ENCODE data around the gene BCLAF1. TPM values are rescaled to one million over a fixed set of nuclear protein-coding genes. Genes with fewer than 3 reads are reported as not detected.

The BCLAF1 gene
- total RNA-seq, 1 experiment from 2014 or later, result 159 TPM

DNA sequence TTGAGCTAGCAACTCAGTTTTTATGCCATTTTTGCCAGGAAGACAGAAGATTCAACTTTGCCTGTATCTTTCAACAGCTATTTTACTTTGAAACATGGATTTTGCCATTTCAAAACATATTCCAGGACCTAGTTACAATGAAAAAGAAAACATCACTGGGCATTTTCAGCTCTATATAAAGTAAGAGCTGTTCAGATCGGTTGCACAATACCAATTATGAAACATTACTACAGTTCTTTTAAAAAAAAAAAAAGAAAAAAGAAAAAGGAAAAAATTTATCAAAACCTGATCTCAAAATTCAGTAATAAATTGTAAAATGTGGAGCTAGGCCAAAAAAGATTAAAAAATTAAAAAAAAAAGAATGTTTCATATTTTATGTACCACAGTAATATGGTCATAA is 15.6 kb downstream of the BCLAF1 start:
- H3K9me2 ChIP-seq (ENCODE audit: insufficient read depth), result no peaks in the 10 kb centered on the region
- no peak overlapping the region for H3K4me3 ChIP-seq (replicated peaks in 1 of 2; ENCODE audit: low read depth in 1 of 2, low read length in 2 of 2)
- H3K27me3 ChIP-seq (ENCODE audit: insufficient read depth, low read length), result no peaks in the 10 kb centered on the region
- no peak for ATAC-seq
- DNase-seq (ENCODE audit: low read depth, low spot score), result no peak
- ChIA-PET CTCF (no interaction called here), RAD21 (ENCODE audit: low non-redundant PET in 1 of 2, low total read pairs in 2 of 2, uncharacterized antibody in 2 of 2, unreplicated experiment in 2 of 2) (no interaction called here), POLR2A (interaction anchor here (1.5 kb wide), 1 partner anchor 15 kb away, joined by 5 read pairs; the partner anchor contains the start of gene BCLAF1)
- no peaks in the 10 kb centered on the region for H3K9me3 ChIP-seq (ENCODE audit: control insufficient read depth in 1 of 2, insufficient read depth in 1 of 2, low read depth in 1 of 2, low read length in 2 of 2)
- no peak overlapping the region for H2AFZ ChIP-seq (ENCODE audit: low read depth, low read length, poor library complexity, severe bottlenecking)
- H3K9ac ChIP-seq (ENCODE audit: low read length), result no peak overlapping the region
- intact Hi-C loops (cut with micrococcal nuclease), result no loop called here
- BruUV-seq (replicated peaks), result no TSS peak
- TF ChIP-seq SP1 (IDR thresholded peaks at IDR 0.05; ENCODE audit: low read depth), result no peak
- no peak for TF ChIP-seq ZNF274 (IDR thresholded peaks at IDR 0.05; ENCODE audit: low read depth, low read length)
- no peak overlapping the region for H3K4me2 ChIP-seq (ENCODE audit: low read length)
- H4K20me1 ChIP-seq (ENCODE audit: insufficient read depth), result peaks cover 46% of the 10 kb centered on the region
- no peaks in the 10 kb centered on the region for H3K4me1 ChIP-seq (ENCODE audit: control insufficient read depth in 1 of 2, insufficient read depth in 2 of 2, low read length in 2 of 2)
- H3K79me2 ChIP-seq (ENCODE audit: insufficient read depth, low read length), result peaks cover 97% of the 10 kb centered on the region
- H3K36me3 ChIP-seq (ENCODE audit: control insufficient read depth in 1 of 2, insufficient read depth in 2 of 2, low read length in 2 of 2), result peaks cover 69 to 75% of the 10 kb centered on the region in 2 experiments
- no peak overlapping the region for H3K27ac ChIP-seq (ENCODE audit: low read depth, low read length)

DNA sequence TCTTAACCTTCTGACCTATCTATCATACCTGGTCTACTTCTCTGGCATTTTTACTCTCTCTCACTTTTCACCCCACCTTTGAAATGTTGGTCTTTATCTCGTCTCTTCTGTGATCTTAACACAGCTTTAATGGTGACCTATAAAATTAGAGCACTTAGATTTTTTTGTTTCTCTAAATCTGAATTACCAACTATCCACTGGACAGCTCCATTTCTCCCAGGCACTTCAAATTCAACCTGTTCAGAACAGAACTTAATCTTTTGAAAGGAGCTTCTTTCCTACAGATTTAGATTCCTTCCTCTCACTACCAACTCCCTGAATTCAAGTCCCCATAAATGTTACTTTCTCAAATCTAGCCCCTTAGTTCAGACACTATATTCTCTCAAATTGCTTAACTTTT is 24.5 kb downstream of the BCLAF1 start:
- ATAC-seq (no peak), DNase-seq (ENCODE audit: low read depth, low spot score) (no peak)
- ChIA-PET CTCF (no interaction called here), POLR2A (no interaction called here), RAD21 (ENCODE audit: low non-redundant PET in 1 of 2, low total read pairs in 2 of 2, uncharacterized antibody in 2 of 2, unreplicated experiment in 2 of 2) (no interaction called here)
- Histone ChIP-seq H3K4me3 (replicated peaks in 1 of 2; ENCODE audit: low read depth in 1 of 2, low read length in 2 of 2) (no peak overlapping the region), H3K9ac (ENCODE audit: low read length) (no peak overlapping the region), H3K9me2 (ENCODE audit: insufficient read depth) (no peaks in the 10 kb centered on the region), H3K4me2 (ENCODE audit: low read length) (no peak overlapping the region), H4K20me1 (ENCODE audit: insufficient read depth) (peaks cover 77% of the 10 kb centered on the region), H3K27ac (ENCODE audit: low read depth, low read length) (no peak overlapping the region), H3K4me1 (ENCODE audit: control insufficient read depth in 1 of 2, insufficient read depth in 2 of 2, low read length in 2 of 2) (no peaks in the 10 kb centered on the region), H3K36me3 (ENCODE audit: control insufficient read depth in 1 of 2, insufficient read depth in 2 of 2, low read length in 2 of 2) (peaks cover 75 to 87% of the 10 kb centered on the region in 2 experiments), H3K27me3 (ENCODE audit: insufficient read depth, low read length) (no peaks in the 10 kb centered on the region), H2AFZ (ENCODE audit: low read depth, low read length, poor library complexity, severe bottlenecking) (no peak overlapping the region), H3K9me3 (ENCODE audit: control insufficient read depth in 1 of 2, insufficient read depth in 1 of 2, low read depth in 1 of 2, low read length in 2 of 2) (no peaks in the 10 kb centered on the region), H3K79me2 (ENCODE audit: insufficient read depth, low read length) (peaks cover 100% of the 10 kb centered on the region)
- TF ChIP-seq, protein P1, sequence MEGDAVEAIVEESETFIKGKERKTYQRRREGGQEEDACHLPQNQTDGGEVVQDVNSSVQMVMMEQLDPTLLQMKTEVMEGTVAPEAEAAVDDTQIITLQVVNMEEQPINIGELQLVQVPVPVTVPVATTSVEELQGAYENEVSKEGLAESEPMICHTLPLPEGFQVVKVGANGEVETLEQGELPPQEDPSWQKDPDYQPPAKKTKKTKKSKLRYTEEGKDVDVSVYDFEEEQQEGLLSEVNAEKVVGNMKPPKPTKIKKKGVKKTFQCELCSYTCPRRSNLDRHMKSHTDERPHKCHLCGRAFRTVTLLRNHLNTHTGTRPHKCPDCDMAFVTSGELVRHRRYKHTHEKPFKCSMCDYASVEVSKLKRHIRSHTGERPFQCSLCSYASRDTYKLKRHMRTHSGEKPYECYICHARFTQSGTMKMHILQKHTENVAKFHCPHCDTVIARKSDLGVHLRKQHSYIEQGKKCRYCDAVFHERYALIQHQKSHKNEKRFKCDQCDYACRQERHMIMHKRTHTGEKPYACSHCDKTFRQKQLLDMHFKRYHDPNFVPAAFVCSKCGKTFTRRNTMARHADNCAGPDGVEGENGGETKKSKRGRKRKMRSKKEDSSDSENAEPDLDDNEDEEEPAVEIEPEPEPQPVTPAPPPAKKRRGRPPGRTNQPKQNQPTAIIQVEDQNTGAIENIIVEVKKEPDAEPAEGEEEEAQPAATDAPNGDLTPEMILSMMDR (IDR thresholded peaks at IDR 0.05 in 2 of 3, conservative IDR thresholded peaks at IDR 0.05 in 1 of 3; ENCODE audit: borderline replicate concordance in 1 of 3, insufficient read depth in 1 of 3, low read depth in 2 of 3, low read length in 2 of 3), result no peak
- TF ChIP-seq POLR2A (IDR thresholded peaks at IDR 0.05; ENCODE audit: borderline replicate concordance, extremely low read depth, insufficient read depth, insufficient read length), result no peak
- no peak for TF ChIP-seq CBX3 (IDR thresholded peaks at IDR 0.05; ENCODE audit: low read depth)
- no peak for TF ChIP-seq SRF (IDR thresholded peaks at IDR 0.05; ENCODE audit: low read depth)
- no peak for TF ChIP-seq ZFX (IDR thresholded peaks at IDR 0.05)
- TF ChIP-seq EZH2phosphoT487 (IDR thresholded peaks at IDR 0.05; ENCODE audit: borderline replicate concordance), result no peak
- no peak for TF ChIP-seq ELF1 (IDR thresholded peaks at IDR 0.05; ENCODE audit: borderline replicate concordance, low read depth)
- no peak for TF ChIP-seq JUND (IDR thresholded peaks at IDR 0.05)
- no peak for TF ChIP-seq CEBPB (IDR thresholded peaks at IDR 0.05; ENCODE audit: low read depth)
- no peak for TF ChIP-seq EGR1 (IDR thresholded peaks at IDR 0.05; ENCODE audit: low read depth)
- TF ChIP-seq SIN3A (IDR thresholded peaks at IDR 0.05; ENCODE audit: low read depth), result no peak
- no peak for TF ChIP-seq YY1 (IDR thresholded peaks at IDR 0.05; ENCODE audit: extremely low read depth, insufficient replicate concordance, low read depth, low read length)
- intact Hi-C loops (cut with micrococcal nuclease), result no loop called here
- no TSS peak for BruUV-seq (replicated peaks)

All from HCT116 (cell line).